Measurements from ENCODE around the gene NRXN3.

NRXN3 gene

DNA sequence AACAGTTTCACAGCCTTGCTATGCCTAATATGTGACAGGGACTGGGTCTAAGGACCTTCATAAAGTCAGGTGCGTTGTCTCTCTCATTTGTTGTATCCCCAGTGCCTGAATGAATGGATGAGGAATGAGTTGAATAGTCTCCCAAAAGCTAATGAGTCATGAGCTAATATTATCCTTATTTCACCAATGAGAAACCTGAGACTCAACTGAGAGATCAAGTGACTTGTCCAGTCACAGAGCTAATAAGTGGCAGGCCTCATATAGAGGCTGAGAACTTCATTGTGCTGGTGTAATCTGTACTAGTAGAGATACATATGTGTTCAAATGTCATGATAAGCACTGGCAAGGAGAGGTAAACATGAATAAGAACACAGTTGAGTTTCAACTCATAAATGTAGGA, 612.4 kb downstream of the NRXN3 start:
- Mint-ChIP-seq H3K4me1 (no peaks in the 10 kb centered on the region), H3K9me3 (peaks cover 4% of the 10 kb centered on the region), H3K27me3 (no peaks in the 10 kb centered on the region), H3K4me3 (no peak overlapping the region), H3K36me3 (no peaks in the 10 kb centered on the region), H3K27ac (no peak overlapping the region)

DNA sequence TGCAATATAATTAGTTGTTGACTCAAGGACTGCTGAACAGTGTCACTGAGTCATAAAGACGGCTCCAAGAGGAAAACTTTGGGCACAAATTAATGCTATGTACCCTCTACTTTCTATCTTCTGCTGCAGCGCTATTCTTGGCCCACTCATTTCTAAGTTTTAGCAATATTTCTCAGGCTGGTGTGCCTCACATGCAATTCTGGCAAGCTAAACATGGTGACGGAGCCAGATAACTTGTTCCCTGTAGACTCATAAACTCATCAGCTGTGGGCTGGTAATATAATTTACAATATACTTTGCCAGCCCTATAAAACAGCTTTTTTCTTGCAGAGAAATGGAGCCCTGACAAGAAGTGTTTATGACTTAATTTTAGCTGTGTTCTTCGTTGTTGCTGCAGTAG, 615.1 kb downstream of the NRXN3 start:
- H3K9me3 Mint-ChIP-seq: peaks cover 11% of the 10 kb centered on the region
- H3K27ac Mint-ChIP-seq: no peak overlapping the region
- no peak overlapping the region for H3K4me3 Mint-ChIP-seq
- peaks cover 3% of the 10 kb centered on the region for H3K27me3 Mint-ChIP-seq
- no peaks in the 10 kb centered on the region for H3K36me3 Mint-ChIP-seq
- H3K4me1 Mint-ChIP-seq: no peaks in the 10 kb centered on the region

DNA sequence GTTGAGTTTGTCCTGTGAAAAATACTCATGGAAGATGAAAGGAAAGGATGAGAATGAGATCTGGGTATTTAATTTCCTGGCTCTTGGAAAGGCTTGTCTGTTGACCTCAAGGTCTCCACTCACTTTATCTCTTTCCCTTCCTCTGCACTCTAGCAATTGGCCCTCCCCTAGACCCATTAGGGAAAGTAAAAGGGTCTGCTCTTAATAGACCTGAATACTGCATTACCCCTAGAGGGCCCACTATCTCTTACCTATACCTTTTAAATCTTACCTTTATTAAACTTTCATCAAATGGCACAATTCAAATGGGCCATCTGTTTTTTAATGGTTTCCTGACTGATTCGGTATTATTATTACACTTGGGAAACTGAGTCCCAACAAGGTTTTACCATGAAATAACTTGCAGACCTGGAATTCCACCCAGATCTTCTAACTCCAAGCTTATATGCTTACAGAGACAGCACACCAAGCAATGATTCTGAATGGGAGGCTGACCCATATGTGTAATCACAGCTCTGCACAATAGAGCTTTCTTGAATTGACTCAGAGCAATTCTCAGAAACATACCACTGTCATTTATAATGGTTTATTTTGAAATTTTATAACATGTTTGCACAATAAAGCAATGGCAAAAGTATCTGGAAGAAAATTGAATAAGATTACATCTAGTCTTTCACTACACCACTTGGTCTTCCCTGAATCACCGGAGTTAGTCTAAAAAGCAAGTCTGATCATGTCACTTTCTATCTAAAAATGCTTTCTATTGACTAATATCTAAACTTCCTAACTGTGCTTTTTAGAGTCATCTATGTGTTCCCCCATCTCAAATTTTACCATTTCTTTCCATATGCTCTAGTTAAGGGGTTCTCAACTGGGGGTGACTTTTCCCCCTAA, 618.5 kb downstream of the NRXN3 start:
- H3K36me3 Mint-ChIP-seq: no peaks in the 10 kb centered on the region
- peaks cover 7% of the 10 kb centered on the region for H3K9me3 Mint-ChIP-seq
- no peaks in the 10 kb centered on the region for H3K4me1 Mint-ChIP-seq
- H3K27ac Mint-ChIP-seq: no peak overlapping the region
- H3K27me3 Mint-ChIP-seq: peaks cover 3% of the 10 kb centered on the region
- no peak overlapping the region for H3K4me3 Mint-ChIP-seq

DNA sequence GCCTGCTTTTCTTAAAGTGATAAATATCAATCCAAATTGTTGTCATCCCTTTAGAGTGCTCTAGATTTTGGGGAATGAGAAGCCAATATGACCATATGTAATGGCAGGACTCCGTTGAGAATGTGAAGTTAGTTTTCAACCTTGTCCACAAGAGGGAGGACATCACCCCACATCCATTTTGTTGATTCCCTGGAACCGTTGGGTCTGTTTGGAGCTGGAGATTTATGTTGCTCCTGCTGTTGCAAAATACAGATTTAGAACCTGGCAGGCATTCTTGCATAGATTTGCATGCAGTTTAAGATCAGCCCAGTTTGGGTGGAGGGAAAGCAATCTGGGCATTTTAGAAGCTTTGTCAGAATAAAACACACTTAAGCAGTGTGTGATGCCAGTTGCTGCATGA, 620.1 kb downstream of the NRXN3 start:
- Mint-ChIP-seq H3K4me3 (no peak overlapping the region), H3K4me1 (no peaks in the 10 kb centered on the region), H3K9me3 (peaks cover 7% of the 10 kb centered on the region), H3K27me3 (peaks cover 3% of the 10 kb centered on the region), H3K27ac (no peak overlapping the region), H3K36me3 (no peaks in the 10 kb centered on the region)

DNA sequence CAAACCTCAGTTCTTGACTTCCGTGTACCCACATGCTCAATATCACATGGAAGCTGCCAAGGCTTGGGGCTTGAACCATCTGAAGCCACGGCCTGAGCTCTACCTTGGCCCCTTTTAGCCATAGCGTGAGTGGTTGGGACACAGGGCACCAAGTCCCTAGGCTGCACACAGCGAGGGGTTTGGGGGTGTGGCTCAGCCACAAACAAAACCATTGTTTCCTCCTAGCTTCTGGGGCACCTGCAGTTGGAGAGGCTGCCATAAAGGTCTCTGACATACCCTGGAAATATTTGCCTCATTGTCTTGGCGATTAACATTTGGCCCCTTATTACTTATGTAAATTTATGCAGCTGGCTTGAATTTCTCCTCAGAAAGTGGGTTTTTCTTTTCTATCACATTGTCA, 628.6 kb downstream of the NRXN3 start:
- no peak overlapping the region for H3K27ac Mint-ChIP-seq
- no peak overlapping the region for H3K4me3 Mint-ChIP-seq
- no peaks in the 10 kb centered on the region for H3K27me3 Mint-ChIP-seq
- no peaks in the 10 kb centered on the region for H3K36me3 Mint-ChIP-seq
- H3K9me3 Mint-ChIP-seq: peaks cover 5% of the 10 kb centered on the region
- no peaks in the 10 kb centered on the region for H3K4me1 Mint-ChIP-seq

DNA sequence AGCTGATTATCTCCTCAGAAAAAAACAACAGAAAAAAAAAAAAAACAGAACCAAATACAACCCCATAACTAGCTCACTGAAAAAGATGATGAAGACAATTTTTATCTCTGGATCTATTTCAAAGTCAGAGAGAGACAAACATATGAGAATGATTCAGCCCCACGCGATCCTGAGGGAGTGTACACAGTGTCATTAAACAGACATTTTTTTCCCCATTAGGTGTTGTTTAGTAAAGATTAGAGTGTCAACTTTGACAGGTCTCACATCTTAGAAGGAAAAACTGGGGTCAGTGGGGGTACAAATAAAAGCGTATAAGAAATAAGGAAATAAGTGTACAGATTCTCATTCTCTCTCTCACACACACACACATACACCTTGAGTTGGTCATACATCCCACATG, 635.4 kb downstream of the NRXN3 start:
- no peaks in the 10 kb centered on the region for H3K27me3 Mint-ChIP-seq
- H3K9me3 Mint-ChIP-seq: peaks cover 11% of the 10 kb centered on the region
- no peaks in the 10 kb centered on the region for H3K36me3 Mint-ChIP-seq
- no peak overlapping the region for H3K4me3 Mint-ChIP-seq
- H3K4me1 Mint-ChIP-seq: no peaks in the 10 kb centered on the region
- no peak overlapping the region for H3K27ac Mint-ChIP-seq

DNA sequence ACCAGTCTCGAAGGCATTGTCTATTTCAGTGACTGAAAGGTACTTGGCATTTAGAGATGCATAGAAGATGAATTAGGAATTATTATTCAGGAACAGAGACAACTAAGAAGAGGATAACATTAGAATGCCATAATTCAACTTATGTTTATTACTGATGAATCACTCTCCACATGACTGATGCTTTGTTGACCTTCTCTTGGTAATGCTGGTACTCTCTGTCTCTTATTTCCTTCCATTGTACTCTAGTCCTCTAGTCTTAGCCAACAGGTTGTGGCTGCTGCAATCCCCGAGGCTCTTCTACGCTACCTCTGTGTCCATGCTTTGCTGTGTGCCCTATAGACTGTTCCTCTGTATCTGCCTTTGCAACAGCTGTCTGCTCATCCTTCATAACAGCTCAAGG, 652.9 kb downstream of the NRXN3 start:
- Mint-ChIP-seq H3K4me3 (no peak overlapping the region), H3K4me1 (no peaks in the 10 kb centered on the region), H3K36me3 (no peaks in the 10 kb centered on the region)

DNA sequence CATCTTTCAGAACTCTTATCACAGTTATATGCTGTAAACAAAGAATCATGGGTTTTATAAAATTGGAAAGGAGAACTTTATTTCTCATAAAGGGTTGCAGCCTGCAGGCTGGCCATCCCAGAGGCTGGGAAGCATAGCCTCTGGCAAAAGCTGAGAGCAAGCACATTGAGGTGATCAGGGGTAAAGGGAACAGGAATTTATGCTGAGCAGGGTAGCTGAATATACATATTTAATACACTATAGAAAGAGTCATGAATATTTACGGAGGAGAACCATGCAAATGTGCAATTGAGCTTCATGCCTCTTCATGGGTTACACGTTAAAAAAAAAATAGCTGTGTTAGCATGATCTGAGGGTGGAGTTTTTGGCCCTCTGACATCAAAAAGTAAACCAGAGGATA, 653.3 kb downstream of the NRXN3 start:
- Mint-ChIP-seq H3K36me3 (no peaks in the 10 kb centered on the region), H3K27me3 (peaks cover 2% of the 10 kb centered on the region), H3K9me3 (no peaks in the 10 kb centered on the region), H3K4me1 (no peaks in the 10 kb centered on the region), H3K4me3 (no peak overlapping the region), H3K27ac (no peak overlapping the region)

More for the DNA sequence above, 652.9 kb downstream of the NRXN3 start:
- Mint-ChIP-seq H3K27me3 (peaks cover 2% of the 10 kb centered on the region), H3K9me3 (no peaks in the 10 kb centered on the region), H3K27ac (no peak overlapping the region)

DNA sequence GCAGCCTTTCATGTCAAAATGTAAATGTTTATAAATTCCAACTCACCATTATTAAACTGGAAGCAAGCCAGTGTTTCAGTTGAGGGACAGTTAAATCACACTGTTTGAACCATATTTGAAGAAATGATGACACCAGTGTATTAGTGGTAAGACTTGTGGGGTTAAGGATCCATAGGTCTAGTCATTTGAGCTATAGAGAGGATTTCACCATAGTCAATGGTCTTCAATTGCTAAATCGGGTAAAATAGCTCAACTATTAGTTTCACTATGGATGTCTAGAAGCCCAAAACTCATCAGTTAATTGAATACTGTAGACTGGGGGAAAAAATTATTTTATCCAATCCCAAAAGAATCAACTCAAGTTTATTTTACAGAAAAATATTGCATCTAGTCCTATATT, 659.1 kb downstream of the NRXN3 start:
- Mint-ChIP-seq H3K4me1 (no peaks in the 10 kb centered on the region), H3K9me3 (no peaks in the 10 kb centered on the region), H3K27me3 (no peaks in the 10 kb centered on the region), H3K36me3 (no peaks in the 10 kb centered on the region), H3K27ac (no peak overlapping the region), H3K4me3 (no peak overlapping the region)

DNA sequence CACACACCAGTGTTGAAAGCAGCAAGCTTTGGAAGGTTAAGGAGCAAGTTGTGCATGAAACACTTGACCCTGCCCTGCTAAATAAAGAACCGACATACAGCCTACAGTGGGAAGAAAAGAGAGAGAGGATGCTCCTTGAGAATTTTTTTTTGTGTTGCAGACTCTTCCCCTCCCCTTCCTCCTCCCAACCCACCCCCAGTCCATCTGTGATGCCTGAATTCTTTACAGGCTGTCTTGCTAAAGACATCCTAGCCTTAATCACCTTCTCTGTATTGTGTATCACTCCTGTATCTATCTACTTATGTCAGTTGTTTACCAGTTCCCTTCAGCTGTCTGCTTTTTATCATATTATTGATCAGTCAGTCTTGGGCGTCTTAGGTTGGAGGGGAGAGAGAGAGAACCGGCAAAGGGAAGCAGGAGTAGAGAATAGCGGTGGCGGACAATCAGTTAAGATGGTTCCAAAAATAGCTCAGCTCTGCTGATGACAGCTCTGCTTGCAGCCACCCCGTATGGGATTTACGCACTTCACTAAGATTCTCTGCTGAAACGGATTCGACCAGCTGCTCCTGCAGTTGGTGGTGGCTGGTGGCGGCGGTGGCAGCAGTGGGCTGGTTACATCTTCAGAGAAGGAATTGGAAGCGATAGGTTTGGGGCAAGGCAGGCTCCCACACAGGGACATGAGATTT, 664.7 kb downstream of the NRXN3 start:
- no peaks in the 10 kb centered on the region for H3K36me3 Mint-ChIP-seq
- H3K27ac Mint-ChIP-seq: no peak overlapping the region
- H3K4me3 Mint-ChIP-seq: no peak overlapping the region
- no peaks in the 10 kb centered on the region for H3K27me3 Mint-ChIP-seq
- H3K4me1 Mint-ChIP-seq: no peaks in the 10 kb centered on the region
- no peaks in the 10 kb centered on the region for H3K9me3 Mint-ChIP-seq

DNA sequence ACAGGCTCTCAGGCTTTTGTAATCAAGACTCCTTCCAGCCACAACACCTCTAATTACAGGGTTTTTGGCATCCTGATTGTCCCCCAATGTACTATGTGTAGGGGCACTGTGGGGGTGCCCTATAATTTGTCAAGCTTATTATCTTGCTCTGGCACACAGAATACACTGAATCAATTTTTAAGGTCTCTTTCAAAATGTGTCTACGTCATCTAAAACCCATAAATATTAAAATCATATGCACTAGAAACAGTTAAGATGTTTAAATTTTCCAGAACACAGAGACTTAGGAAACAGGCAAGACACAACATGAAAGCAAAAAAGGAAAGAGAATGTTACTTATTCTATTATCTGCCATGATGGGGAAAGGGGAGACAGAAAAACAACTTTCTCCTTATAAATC, 665.7 kb downstream of the NRXN3 start:
- Mint-ChIP-seq H3K27ac (no peak overlapping the region), H3K36me3 (no peaks in the 10 kb centered on the region), H3K4me3 (no peak overlapping the region), H3K27me3 (no peaks in the 10 kb centered on the region), H3K9me3 (no peaks in the 10 kb centered on the region), H3K4me1 (no peaks in the 10 kb centered on the region)

DNA sequence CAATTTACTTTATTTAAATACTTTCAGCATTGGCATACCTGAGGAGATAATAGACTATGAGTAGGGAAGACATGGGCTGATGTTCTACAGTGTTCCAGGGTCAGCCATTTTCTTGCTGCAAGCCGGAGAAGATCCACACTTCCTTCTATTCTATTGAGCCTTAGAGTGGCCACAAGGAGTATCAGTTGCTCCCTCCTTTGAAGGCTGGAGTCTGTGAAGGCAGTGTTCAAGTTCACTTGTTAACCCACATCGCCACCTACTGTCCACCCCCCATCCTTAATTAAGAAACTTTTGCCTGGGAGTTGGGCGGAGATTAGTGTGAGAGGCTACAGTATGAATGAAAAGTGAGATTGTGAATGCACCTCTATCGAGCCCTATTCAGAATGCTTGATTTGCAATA, 666.6 kb downstream of the NRXN3 start:
- no peaks in the 10 kb centered on the region for H3K4me1 Mint-ChIP-seq
- H3K4me3 Mint-ChIP-seq: no peak overlapping the region
- no peaks in the 10 kb centered on the region for H3K36me3 Mint-ChIP-seq

DNA sequence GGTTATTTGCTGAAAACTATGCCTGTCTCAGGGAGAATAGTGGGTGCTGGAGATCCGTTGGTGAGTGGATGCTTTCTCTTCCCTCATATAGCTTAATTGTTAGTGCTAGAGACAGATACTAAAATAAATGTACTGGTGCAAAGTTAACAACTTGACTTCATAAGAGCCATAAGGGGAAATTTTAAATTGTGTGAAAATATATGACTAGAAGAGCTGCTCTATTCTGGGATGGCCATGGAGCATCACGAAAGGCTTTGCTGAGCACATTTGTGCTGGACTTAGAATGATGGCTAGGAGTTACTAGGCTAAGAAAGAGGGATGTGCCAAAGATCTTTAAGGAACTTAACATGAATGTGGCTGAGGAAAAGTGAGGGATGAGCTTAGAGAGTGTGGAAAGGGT, 668.8 kb downstream of the NRXN3 start:
- no peaks in the 10 kb centered on the region for H3K9me3 Mint-ChIP-seq
- H3K36me3 Mint-ChIP-seq: no peaks in the 10 kb centered on the region
- H3K27ac Mint-ChIP-seq: no peak overlapping the region
- no peak overlapping the region for H3K4me3 Mint-ChIP-seq
- H3K27me3 Mint-ChIP-seq: no peaks in the 10 kb centered on the region
- H3K4me1 Mint-ChIP-seq: no peaks in the 10 kb centered on the region

More for the DNA sequence above, 666.6 kb downstream of the NRXN3 start:
- Mint-ChIP-seq H3K27ac (no peak overlapping the region), H3K9me3 (no peaks in the 10 kb centered on the region), H3K27me3 (no peaks in the 10 kb centered on the region)

DNA sequence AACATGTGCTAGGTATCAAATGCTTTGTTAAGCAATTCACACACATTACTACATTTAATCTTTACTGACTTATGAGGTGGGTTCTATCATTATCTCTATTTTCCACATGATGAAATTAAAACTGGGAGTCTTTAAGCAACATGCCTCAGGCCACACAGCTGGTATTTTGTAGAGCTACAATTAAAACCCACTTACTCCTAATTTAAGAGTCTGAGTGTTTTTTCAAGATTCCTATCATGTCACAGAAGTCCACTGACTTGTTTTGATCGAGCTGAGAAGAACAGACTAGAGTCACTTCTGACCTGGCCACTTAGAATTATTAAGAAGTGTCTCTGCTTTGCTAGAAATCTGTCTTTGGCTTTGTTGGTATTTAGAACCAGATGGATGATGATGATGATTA, 670.7 kb downstream of the NRXN3 start:
- Mint-ChIP-seq H3K27ac (no peak overlapping the region), H3K4me3 (no peak overlapping the region), H3K27me3 (peaks cover 2% of the 10 kb centered on the region), H3K9me3 (no peaks in the 10 kb centered on the region), H3K4me1 (no peaks in the 10 kb centered on the region), H3K36me3 (no peaks in the 10 kb centered on the region)

DNA sequence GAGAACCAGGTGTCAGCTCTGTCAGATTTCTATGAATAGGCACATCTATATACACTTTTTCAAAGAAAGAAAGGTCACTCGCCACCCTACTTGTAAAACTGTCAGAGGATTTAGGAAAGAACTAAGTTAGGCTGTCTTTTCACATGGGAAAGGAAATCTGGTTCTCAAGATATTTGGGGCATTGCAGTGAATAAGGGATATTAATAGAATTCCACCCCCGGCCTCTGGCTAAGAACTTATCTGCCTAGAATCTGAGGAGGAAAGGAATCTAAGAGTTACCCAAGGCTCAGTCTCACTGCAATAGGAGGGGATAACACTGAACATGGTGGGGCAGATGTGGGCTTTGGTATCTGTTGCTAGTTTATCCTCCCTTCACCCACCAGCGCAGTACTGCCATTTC, 677.6 kb downstream of the NRXN3 start:
- Mint-ChIP-seq H3K27me3 (peaks cover 3% of the 10 kb centered on the region), H3K9me3 (no peaks in the 10 kb centered on the region), H3K36me3 (no peaks in the 10 kb centered on the region), H3K4me1 (no peaks in the 10 kb centered on the region), H3K27ac (no peak overlapping the region), H3K4me3 (no peak overlapping the region)

DNA sequence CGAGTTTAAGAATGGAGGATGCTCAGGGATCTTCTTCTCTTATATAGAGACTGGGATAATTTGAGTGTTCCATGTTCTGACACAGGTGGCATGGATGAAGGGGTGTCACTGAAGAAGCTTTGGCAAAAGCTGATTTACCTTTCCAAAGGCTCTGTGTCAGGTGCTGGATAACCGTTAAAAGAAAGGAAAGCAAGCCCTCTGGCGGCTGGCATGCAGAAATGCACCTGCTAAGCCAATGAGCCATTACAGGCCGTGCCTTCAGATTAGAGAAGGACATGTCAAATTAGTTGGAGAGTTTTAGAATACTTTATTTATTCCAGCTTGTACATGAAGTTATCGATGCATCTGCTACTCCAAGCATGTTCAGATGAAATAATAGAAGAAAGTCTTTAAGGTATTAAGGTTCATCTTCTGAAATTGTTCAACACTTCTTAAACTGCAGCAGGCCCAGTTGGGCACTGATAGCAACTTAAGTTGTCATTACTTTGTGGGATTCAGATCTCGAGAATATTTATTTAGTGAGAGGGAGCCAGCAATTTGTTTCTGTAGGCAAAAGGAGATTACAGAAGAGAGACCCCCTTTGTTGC, 678.2 kb downstream of the NRXN3 start:
- H3K36me3 Mint-ChIP-seq: no peaks in the 10 kb centered on the region
- H3K9me3 Mint-ChIP-seq: no peaks in the 10 kb centered on the region
- peaks cover 3% of the 10 kb centered on the region for H3K27me3 Mint-ChIP-seq
- no peak overlapping the region for H3K4me3 Mint-ChIP-seq
- H3K27ac Mint-ChIP-seq: no peak overlapping the region
- no peaks in the 10 kb centered on the region for H3K4me1 Mint-ChIP-seq

Measured in activated naive CD4-positive, alpha-beta T cell treated with anti-CD3 and anti-CD28 coated beads, Interleukin-2, amount 50 U/mL, for 24 hours (primary cell).